HL-60 (cell line): ENCODE results near the gene SBSN.

Experiments used
- DNase-seq, 2 experiments: peaks; one replicate each; pipeline ENCODE4 v3.0.0-alpha.2; 2010 to 2020; ENCODE audit warnings: low read depth in 1 of 2, low spot score in 1 of 2
- H3K27ac ChIP-seq: fragments of 250-450 bp; sonication (Bioruptor Pico); replicated peaks from 2 replicates; pipeline ENCODE4 v1.5.1; 2020; ENCODE audit warnings: mild to moderate bottlenecking, moderate library complexity
- H3K27me3 ChIP-seq: fragments of 250-450 bp; sonication (Bioruptor Pico); 2 replicates; pipeline ENCODE4 v1.5.1; 2021; ENCODE audit warnings: mild to moderate bottlenecking, moderate library complexity; ENCODE audit not compliant: insufficient read depth, poor library complexity, severe bottlenecking
- H3K4me3 ChIP-seq: replicated peaks from 2 replicates; pipeline ENCODE4 v1.5.1; 2011; ENCODE audit warnings: mild to moderate bottlenecking, control low read depth, low read length; ENCODE audit not compliant: insufficient read depth
- GABPA ChIP-seq: IDR thresholded peaks from 2 replicates; pipeline ENCODE4 v1.6.1; 2012; ENCODE audit warnings: low read depth
- POLR2AphosphoS5 ChIP-seq: IDR thresholded peaks from 2 replicates; pipeline ENCODE4 v1.6.1; 2012; ENCODE audit warnings: low read depth
- SPI1 ChIP-seq: IDR thresholded peaks from 2 replicates; pipeline ENCODE4 v1.6.1; 2012; ENCODE audit warnings: low read depth, mild to moderate bottlenecking, borderline replicate concordance
- TF ChIP-seq, protein P1 (sequence below): IDR thresholded peaks from 2 replicates; pipeline ENCODE4 v1.6.1; 2012; ENCODE audit warnings: low read depth; ENCODE audit not compliant: insufficient replicate concordance
- TF ChIP-seq, protein P2 (sequence below): IDR thresholded peaks from one replicate; pipeline ENCODE4 v1.5.1; 2011; ENCODE audit warnings: low read length, control low read depth, inconsistent platforms; ENCODE audit not compliant: insufficient read depth

Gene SBSN

GRCh38 chr19:35557539-35558399 is 29.7 kb upstream of the SBSN start:
- peaks cover 11% of the 10 kb centered on the region for H3K27me3 ChIP-seq
- no peak for DNase-seq

DNA sequence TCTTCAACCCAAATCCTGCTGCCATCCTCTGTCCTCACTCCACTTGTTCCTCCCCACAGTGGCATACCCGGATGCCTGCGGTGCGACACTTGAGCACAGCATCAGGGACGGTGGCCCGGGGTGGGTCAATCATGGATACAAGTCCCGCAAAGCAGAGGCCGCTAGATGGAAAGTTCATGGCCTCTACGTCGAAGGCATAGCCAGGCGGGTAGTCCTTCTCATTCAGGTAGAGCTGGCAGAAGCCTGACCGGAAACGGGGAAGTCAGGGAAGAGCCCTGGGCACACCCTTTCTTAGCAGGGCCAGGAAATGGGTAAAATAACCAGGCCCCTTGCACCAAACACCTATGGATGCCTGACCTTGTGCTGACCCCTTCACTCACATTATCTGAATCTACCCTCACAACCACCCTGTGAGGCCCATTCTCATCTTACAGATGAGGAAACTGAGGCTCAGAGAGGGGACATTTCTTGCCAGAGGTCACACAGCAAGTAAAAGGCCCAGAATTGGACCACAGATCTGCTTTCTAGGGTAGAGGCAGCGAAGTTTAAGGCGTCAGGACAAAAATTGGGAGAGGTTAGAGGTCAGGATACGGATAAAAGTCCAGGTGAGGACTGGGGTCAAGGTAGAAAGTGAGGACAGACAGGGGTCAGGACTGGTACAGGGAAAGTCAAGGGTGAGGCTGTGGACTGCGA is 28.9 kb upstream of the SBSN start:
- Histone ChIP-seq H3K27ac (no peak overlapping the region), H3K27me3 (peaks cover 11% of the 10 kb centered on the region), H3K4me3 (no peak overlapping the region)
- DNase-seq: no peak
- TF ChIP-seq GABPA: no peak
- TF ChIP-seq, protein P1, sequence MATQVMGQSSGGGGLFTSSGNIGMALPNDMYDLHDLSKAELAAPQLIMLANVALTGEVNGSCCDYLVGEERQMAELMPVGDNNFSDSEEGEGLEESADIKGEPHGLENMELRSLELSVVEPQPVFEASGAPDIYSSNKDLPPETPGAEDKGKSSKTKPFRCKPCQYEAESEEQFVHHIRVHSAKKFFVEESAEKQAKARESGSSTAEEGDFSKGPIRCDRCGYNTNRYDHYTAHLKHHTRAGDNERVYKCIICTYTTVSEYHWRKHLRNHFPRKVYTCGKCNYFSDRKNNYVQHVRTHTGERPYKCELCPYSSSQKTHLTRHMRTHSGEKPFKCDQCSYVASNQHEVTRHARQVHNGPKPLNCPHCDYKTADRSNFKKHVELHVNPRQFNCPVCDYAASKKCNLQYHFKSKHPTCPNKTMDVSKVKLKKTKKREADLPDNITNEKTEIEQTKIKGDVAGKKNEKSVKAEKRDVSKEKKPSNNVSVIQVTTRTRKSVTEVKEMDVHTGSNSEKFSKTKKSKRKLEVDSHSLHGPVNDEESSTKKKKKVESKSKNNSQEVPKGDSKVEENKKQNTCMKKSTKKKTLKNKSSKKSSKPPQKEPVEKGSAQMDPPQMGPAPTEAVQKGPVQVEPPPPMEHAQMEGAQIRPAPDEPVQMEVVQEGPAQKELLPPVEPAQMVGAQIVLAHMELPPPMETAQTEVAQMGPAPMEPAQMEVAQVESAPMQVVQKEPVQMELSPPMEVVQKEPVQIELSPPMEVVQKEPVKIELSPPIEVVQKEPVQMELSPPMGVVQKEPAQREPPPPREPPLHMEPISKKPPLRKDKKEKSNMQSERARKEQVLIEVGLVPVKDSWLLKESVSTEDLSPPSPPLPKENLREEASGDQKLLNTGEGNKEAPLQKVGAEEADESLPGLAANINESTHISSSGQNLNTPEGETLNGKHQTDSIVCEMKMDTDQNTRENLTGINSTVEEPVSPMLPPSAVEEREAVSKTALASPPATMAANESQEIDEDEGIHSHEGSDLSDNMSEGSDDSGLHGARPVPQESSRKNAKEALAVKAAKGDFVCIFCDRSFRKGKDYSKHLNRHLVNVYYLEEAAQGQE: no peak
- TF ChIP-seq SPI1: no peak
- TF ChIP-seq, protein P2, sequence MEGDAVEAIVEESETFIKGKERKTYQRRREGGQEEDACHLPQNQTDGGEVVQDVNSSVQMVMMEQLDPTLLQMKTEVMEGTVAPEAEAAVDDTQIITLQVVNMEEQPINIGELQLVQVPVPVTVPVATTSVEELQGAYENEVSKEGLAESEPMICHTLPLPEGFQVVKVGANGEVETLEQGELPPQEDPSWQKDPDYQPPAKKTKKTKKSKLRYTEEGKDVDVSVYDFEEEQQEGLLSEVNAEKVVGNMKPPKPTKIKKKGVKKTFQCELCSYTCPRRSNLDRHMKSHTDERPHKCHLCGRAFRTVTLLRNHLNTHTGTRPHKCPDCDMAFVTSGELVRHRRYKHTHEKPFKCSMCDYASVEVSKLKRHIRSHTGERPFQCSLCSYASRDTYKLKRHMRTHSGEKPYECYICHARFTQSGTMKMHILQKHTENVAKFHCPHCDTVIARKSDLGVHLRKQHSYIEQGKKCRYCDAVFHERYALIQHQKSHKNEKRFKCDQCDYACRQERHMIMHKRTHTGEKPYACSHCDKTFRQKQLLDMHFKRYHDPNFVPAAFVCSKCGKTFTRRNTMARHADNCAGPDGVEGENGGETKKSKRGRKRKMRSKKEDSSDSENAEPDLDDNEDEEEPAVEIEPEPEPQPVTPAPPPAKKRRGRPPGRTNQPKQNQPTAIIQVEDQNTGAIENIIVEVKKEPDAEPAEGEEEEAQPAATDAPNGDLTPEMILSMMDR: no peak
- no peak for TF ChIP-seq POLR2AphosphoS5

More at GRCh38 chr19:35557539-35558399, 29.7 kb upstream of the SBSN start:
- TF ChIP-seq, protein P2: no peak
- TF ChIP-seq POLR2AphosphoS5 (no peak), GABPA (no peak), SPI1 (no peak)
- TF ChIP-seq, protein P1: no peak
- Histone ChIP-seq H3K4me3 (peak overlapping the region; percentile 11; the same call in 1 of the 2 replicates), H3K27ac (no peak overlapping the region)

- DNase-seq: no peak
- Histone ChIP-seq H3K4me3 (no peak overlapping the region), H3K27ac (no peak overlapping the region), H3K27me3 (peaks cover 11% of the 10 kb centered on the region)
- TF ChIP-seq, protein P1: no peak
- TF ChIP-seq POLR2AphosphoS5 (no peak), SPI1 (no peak), GABPA (no peak)
- TF ChIP-seq, protein P2: no peak
Observed at GRCh38 chr19:35556025-35556590, 28.0 kb upstream of the SBSN start.
